Non-pigmented ciliary epithelial cell (primary cell): ENCODE measurements around the gene RAB3A.
"Not testable (repeated sequence)": the region's sequence is repeated elsewhere in the genome, so short reads cannot be mapped to it uniquely, and the experiment has no call there.

Experiments
- DNase-seq: peaks from one replicate; pipeline ENCODE4 v3.0.0-alpha.2; 2010; ENCODE audit warnings: low read depth

The RAB3A gene

GRCh38 chr19:18167975-18168645 lies 35.7 kb downstream of the RAB3A start:
- no peak for DNase-seq

GRCh38 chr19:18167011-18167410 lies 36.8 kb downstream of the RAB3A start:
- no peak for DNase-seq

GRCh38 chr19:18165794-18166544 lies 37.9 kb downstream of the RAB3A start:
- no peak for DNase-seq

GRCh38 chr19:18164072-18164471 lies 39.8 kb downstream of the RAB3A start:
- DNase-seq: no peak

- DNase-seq: no peak
These were observed 42.2 kb downstream of the RAB3A start for GRCh38 chr19:18161636-18162002.

- no peak for DNase-seq
These were observed 42.7 kb downstream of the RAB3A start for GRCh38 chr19:18160971-18161635.

- no peak for DNase-seq
These were observed 43.3 kb downstream of the RAB3A start for GRCh38 chr19:18160493-18160970.

GRCh38 chr19:18159810-18160209 lies 44.0 kb downstream of the RAB3A start:
- no peak for DNase-seq

- not testable (repeated sequence) for DNase-seq
These were observed 44.7 kb downstream of the RAB3A start for GRCh38 chr19:18159059-18159616.

- DNase-seq: no peak
These were observed 45.4 kb downstream of the RAB3A start for GRCh38 chr19:18158467-18158866.

- DNase-seq: no peak
These were observed 46.3 kb downstream of the RAB3A start for GRCh38 chr19:18157465-18158063.

- DNase-seq: peak; percentile 41
These were observed 46.9 kb downstream of the RAB3A start for GRCh38 chr19:18156841-18157464.

- DNase-seq: no peak
These were observed 47.6 kb downstream of the RAB3A start for GRCh38 chr19:18156268-18156667.

GRCh38 chr19:18155095-18156087 lies 48.5 kb downstream of the RAB3A start:
- DNase-seq: no peak

- DNase-seq: no peak
These were observed 50.2 kb downstream of the RAB3A start for GRCh38 chr19:18153556-18154134.

GRCh38 chr19:18152817-18153555 lies 50.9 kb downstream of the RAB3A start, which contains the start of gene PIK3R2:
Gene PIK3R2, plus strand, starts transcription at chr19:18153163. Its CDS starts 2,717 bp downstream, at chr19:18155880.
- DNase-seq: peak; percentile 92

GRCh38 chr19:18152442-18152816 lies 51.4 kb downstream of the RAB3A start:
- peak; percentile 89 for DNase-seq

- DNase-seq: no peak
These were observed 52.8 kb downstream of the RAB3A start for GRCh38 chr19:18150776-18151624.
